GM12801 (cell line): ENCODE measurements around the gene CCDC81.

Experiments
- TF ChIP-seq, protein P1 (sequence below): IDR thresholded peaks from one replicate; pipeline ENCODE4 v1.5.1; 2011; ENCODE audit warnings: control low read depth; ENCODE audit not compliant: insufficient read length; ENCODE audit errors: extremely low read depth

Gene CCDC81

GRCh38 chr11:86427441-86427840, 52.8 kb downstream of the CCDC81 start:
- TF ChIP-seq, protein P1, sequence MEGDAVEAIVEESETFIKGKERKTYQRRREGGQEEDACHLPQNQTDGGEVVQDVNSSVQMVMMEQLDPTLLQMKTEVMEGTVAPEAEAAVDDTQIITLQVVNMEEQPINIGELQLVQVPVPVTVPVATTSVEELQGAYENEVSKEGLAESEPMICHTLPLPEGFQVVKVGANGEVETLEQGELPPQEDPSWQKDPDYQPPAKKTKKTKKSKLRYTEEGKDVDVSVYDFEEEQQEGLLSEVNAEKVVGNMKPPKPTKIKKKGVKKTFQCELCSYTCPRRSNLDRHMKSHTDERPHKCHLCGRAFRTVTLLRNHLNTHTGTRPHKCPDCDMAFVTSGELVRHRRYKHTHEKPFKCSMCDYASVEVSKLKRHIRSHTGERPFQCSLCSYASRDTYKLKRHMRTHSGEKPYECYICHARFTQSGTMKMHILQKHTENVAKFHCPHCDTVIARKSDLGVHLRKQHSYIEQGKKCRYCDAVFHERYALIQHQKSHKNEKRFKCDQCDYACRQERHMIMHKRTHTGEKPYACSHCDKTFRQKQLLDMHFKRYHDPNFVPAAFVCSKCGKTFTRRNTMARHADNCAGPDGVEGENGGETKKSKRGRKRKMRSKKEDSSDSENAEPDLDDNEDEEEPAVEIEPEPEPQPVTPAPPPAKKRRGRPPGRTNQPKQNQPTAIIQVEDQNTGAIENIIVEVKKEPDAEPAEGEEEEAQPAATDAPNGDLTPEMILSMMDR: no peak

DNA sequence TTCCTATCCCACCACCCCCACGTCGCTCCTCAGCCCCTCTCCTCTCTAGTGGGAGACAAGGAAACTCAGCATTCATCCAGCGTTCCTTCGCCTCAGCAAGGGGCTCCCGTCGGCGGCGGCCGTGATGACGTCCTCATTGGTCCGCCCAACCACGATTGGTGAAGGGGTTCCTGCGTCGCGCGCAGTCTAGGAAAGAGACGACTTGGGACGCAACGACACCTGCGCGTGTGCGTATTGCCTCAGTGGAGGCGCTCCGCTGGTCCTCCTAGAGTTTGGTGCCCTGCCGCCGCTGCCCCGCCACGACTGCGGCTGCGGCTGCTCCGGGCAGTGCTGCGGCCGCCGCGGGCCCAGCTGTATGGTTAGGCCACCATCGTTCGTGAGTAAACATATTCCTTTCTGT, 56.6 kb downstream of the CCDC81 start:
- TF ChIP-seq, protein P1: no peak

DNA sequence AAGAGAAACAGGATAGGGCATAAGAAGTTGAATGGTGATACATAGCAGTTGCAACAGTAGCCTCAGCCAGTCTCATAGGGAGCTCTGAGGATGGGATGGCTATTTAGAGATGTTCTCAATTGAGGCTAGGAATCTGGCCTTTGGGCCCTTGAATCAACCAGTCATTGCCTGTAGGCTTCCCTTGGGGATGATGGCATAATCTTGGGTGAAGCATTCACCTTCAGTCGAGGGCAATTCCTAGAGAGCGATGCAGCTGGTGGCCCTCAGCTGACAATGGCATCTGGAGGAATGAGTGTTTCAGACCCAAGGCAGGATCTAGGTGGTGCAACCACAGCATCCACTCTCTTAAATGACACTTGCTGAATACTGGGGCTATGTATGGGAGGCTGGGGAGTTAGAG, 61.0 kb downstream of the CCDC81 start:
- TF ChIP-seq, protein P1: no peak

GRCh38 chr11:86438685-86439084, 64.0 kb downstream of the CCDC81 start:
- TF ChIP-seq, protein P1: no peak

DNA sequence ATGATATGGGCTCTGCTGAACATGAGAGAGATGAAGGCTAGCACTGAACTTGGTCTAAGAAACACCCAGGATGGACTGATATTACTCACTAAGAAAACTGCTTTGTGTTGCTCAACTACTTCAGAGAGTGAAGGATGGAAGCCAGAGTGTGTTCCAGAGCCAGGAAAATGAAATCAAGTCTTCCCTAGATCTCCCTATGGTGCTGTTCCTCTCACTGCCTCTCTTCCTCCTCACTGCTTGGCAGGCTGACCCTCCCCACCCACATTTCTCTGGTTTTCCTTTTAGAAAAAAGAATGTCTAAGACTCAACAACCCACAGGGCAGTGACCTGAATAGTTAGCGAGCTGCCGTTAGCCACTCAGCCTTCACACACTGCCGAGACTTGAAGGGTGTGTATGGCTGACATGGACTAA, 65.6 kb downstream of the CCDC81 start:
- TF ChIP-seq, protein P1: no peak

DNA sequence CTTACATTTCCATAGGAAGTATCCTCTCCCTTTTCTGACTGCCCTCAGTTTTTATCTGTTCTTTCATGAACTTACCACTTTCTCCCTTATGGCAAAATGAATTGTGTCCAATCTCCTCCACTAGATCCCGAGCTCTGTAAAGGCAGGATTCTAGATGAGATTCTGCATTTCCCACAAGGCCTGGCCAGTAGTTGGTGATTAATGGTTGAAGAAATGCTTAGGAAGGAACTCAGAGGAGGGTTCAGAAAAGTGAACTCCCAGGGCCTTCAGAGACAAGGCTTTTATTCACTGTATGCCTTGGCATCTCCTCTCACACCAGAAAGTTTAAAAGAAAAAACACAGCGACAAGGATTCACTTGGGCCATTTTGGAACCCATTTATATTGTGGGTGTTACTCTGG, 66.2 kb downstream of the CCDC81 start:
- TF ChIP-seq, protein P1: no peak

DNA sequence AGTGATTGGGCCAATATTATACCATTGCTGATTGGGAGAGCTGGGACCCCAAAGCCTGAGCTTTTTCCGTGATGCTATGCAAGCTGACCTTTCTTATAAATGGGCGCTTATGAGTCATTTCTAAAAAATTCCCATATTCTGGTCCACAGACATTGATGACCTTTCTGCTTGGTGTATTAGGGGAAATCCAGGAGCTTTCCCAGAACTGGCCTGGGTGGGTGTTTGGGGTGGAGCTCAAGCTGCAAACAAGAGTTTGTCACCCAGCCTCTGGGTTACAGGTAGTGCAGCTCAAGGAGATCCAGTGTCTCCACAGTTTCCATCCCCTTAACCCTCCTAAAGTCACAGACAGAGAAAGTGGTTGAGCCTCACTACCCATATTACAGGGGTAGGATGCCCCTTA, 67.7 kb downstream of the CCDC81 start:
- TF ChIP-seq, protein P1: no peak

DNA sequence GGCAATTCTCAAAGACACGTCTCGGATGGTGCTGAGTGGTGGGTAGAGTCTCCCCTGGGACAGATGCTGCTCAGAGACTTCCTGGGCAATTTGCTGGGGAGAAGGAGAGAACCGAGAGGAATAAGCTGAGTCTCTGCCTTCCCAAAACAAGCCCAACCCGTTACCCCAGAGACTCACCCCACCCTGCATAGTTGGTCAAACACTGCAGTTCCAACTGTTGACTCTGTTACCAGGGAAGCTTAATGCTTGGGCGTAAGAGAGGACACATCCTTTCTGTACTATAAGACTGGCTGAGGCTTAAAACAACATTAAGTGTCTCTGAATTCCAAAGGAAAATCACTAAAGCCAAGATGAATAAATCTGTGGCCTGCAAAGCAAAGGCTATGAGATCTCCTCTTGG, 68.1 kb downstream of the CCDC81 start:
- TF ChIP-seq, protein P1: no peak
